NCI-H1436 (cell line): ENCODE data around the gene CLEC14A.

Experiments
- DNase-seq: peaks from one replicate; lab custom pipeline; 2025; lab: John Stamatoyannopoulos, UW

Gene CLEC14A

GRCh38 chr14:38205949-38206665 lies 49.8 kb downstream of the CLEC14A start:
- DNase-seq: no peak

- DNase-seq: no peak
Observed at GRCh38 chr14:38205119-38205813, 50.6 kb downstream of the CLEC14A start.

GRCh38 chr14:38204719-38205115 lies 51.2 kb downstream of the CLEC14A start:
- DNase-seq: no peak
